Stomach (tissue), 4 donors: ENCODE data around the gene TNFRSF1B.

ENCODE experiments used
- CTCF ChIP-seq, 7 experiments: fragments of 450-650 bp in 4 of 7; fragments of 200-600 bp in 3 of 7; sonication (generic) in 3 of 7; IDR thresholded peaks; one replicate each; pipeline ENCODE4 v1.5.1; 2016 to 2019; ENCODE audit warnings: antibody characterized with exemption in 7 of 7, control low read depth in 2 of 7, mild to moderate bottlenecking in 1 of 7
- EP300 ChIP-seq: sonication (generic); formaldehyde crosslinking; IDR thresholded peaks from one replicate; pipeline ENCODE4 v1.6.1; 2017; ENCODE audit warnings: antibody characterized with exemption
- POLR2A ChIP-seq, 4 donors: fragments of 450-650 bp; IDR thresholded peaks; one replicate each; pipeline ENCODE4 v1.6.1; 2016; ENCODE audit warnings: antibody characterized with exemption in 4 of 4, control low read depth in 2 of 4, mild to moderate bottlenecking in 1 of 4, moderate library complexity in 1 of 4
- POLR2AphosphoS5 ChIP-seq, 3 donors: sonication (generic); formaldehyde crosslinking; IDR thresholded peaks; one replicate each; pipeline ENCODE4 v1.6.1; 2016; ENCODE audit warnings: antibody characterized with exemption in 3 of 3

- TF ChIP-seq POLR2A (IDR thresholded peaks at IDR 0.05) (no peak), CTCF (IDR thresholded peaks at IDR 0.05) (no peak), EP300 (no peak), POLR2AphosphoS5 (IDR thresholded peaks at IDR 0.05) (no peak)
These were observed 41.1 kb upstream of the TNFRSF1B start for GRCh38 chr1:12125422-12126355.
